ENCODE measurements around the gene ZNF26. TPM values are rescaled to one million over a fixed set of nuclear protein-coding genes. Genes with fewer than 3 reads are reported as not detected.
"Not testable (repeated sequence)": the region's sequence is repeated elsewhere in the genome, so short reads cannot be mapped to it uniquely, and the experiment has no call there.

ZNF26 gene
- total and polyA plus RNA-seq, 7 donors = 0.69 to 10.8 (median 7.9) TPM

DNA sequence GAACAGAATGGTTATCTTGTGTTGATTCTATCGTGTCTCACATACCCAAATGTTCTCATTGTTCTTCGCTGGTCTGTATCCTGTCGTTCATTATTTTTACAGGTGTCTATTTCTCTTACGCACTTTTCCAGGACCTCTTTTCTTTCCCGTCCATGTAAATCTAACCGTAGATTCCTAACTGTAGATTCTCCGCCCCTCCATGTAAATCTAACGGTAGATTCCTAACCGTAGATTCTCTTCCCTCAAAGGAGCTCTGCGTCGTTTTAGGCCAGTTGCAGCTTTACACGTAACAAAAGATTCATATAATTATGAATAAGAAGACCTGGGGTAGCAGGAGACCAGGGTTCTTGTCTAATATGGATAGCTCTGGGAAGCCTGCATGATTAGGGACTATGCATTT, 20.4 kb upstream of the ZNF26 start:
- 95 to 96% methylated on average over 12 of the region's 12 CpGs for WGBS, 2 donors
- Histone ChIP-seq H3K27ac (no peak overlapping the region), H3K36me3 (peaks cover 0 to 13% (median 0%) of the 10 kb centered on the region in 4 donors), H3K9me3 (peaks cover 0 to 20% (median 2%) of the 10 kb centered on the region in 4 donors), H3K4me3 (no peak overlapping the region), H3K4me1 (no peaks in the 10 kb centered on the region), H3K27me3 (no peaks in the 10 kb centered on the region)
- intact Hi-C loops (cut with DNase I) = no loop called here
- TF ChIP-seq, protein P1, sequence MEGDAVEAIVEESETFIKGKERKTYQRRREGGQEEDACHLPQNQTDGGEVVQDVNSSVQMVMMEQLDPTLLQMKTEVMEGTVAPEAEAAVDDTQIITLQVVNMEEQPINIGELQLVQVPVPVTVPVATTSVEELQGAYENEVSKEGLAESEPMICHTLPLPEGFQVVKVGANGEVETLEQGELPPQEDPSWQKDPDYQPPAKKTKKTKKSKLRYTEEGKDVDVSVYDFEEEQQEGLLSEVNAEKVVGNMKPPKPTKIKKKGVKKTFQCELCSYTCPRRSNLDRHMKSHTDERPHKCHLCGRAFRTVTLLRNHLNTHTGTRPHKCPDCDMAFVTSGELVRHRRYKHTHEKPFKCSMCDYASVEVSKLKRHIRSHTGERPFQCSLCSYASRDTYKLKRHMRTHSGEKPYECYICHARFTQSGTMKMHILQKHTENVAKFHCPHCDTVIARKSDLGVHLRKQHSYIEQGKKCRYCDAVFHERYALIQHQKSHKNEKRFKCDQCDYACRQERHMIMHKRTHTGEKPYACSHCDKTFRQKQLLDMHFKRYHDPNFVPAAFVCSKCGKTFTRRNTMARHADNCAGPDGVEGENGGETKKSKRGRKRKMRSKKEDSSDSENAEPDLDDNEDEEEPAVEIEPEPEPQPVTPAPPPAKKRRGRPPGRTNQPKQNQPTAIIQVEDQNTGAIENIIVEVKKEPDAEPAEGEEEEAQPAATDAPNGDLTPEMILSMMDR (IDR thresholded peaks at IDR 0.05) = no peak
- no peak for TF ChIP-seq POLR2A (IDR thresholded peaks at IDR 0.05)
- no peak for TF ChIP-seq EP300 (IDR thresholded peaks at IDR 0.05)
- TF ChIP-seq POLR2AphosphoS5 (IDR thresholded peaks at IDR 0.05) = no peak
- DNase-seq = no peak

DNA sequence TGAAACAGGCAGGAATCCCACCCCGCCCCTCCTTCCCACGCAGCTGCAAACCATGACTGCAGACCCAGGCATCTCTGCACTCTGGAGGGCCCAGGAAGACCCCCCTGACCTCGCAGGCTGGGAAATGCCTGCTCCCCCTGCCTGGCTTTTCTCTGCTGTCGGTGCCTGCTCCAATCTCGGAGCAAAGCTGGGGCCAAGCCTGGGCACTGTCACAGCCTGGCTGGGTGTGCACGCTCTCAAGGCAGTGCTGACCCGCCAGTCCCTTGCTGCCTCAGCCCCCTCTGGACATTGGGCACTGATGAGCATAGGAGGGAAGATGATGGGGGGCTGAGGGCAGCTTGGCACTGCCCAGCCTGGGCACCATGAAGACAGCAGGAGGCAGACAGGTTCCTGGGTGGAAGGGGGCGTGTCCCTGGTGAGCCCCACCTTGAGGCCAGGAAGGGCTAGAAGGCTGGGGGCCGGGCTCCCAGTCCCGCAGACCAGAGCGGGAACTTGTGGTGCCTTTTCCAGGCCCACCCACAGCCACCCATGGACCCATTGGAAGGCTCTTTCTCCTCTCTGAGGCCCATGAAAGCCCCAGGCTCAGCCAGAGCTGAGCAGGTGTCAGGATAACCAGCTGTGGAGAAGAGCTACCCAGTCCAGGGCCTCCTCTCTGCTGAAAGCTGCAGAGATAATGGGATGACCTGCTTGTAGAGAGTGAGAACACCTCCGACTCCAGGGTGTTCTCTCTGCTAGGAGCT, 19.3 kb upstream of the ZNF26 start:
- no peak for DNase-seq
- H3K9me3 ChIP-seq = peaks cover 0 to 20% (median 2%) of the 10 kb centered on the region in 4 donors
- H3K4me3 ChIP-seq = no peak overlapping the region
- intact Hi-C loops (cut with DNase I) = no loop called here
- no peak for TF ChIP-seq POLR2A (IDR thresholded peaks at IDR 0.05)
- no peak for TF ChIP-seq EP300 (IDR thresholded peaks at IDR 0.05)
- no peaks in the 10 kb centered on the region for H3K4me1 ChIP-seq
- H3K36me3 ChIP-seq = peaks cover 0 to 9% (median 0%) of the 10 kb centered on the region in 4 donors
- H3K27me3 ChIP-seq = no peaks in the 10 kb centered on the region
- 94 to 95% methylated on average over 12 of the region's 12 CpGs for WGBS, 2 donors
- no peak overlapping the region for H3K27ac ChIP-seq

DNA sequence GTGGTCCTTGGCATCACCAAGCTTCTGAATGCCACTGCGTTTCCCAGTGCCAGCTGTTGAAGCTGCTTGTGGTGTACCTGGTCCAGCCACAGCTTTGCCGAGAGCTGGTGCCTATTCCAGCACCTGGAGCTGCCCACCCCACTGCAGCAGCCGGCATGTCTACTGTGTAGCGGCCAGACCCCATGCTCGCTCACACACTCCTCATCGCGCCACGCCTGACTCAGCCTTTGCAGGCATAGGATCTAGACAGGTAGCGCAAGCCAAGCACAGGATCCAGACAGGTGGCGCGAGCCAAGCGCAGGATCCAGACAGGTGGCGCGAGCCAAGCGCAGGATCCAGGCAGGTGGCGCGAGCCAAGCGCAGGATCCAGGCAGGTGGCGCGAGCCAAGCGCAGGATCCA, 18.4 kb upstream of the ZNF26 start:
- no peaks in the 10 kb centered on the region for H3K36me3 ChIP-seq
- no peak for DNase-seq
- H3K27ac ChIP-seq = no peak overlapping the region
- 94 to 95% methylated on average over 21 of the region's 21 CpGs for WGBS, 2 donors
- no peaks in the 10 kb centered on the region for H3K27me3 ChIP-seq
- H3K4me3 ChIP-seq = no peak overlapping the region
- intact Hi-C loops (cut with DNase I) = no loop called here
- no peaks in the 10 kb centered on the region for H3K4me1 ChIP-seq
- TF ChIP-seq, protein P1 (IDR thresholded peaks at IDR 0.05) = no peak
- no peak for TF ChIP-seq EP300 (IDR thresholded peaks at IDR 0.05)
- no peak for TF ChIP-seq POLR2A (IDR thresholded peaks at IDR 0.05)
- no peak for TF ChIP-seq POLR2AphosphoS5 (IDR thresholded peaks at IDR 0.05)
- H3K9me3 ChIP-seq = peaks cover 0 to 20% (median 2%) of the 10 kb centered on the region in 4 donors

DNA sequence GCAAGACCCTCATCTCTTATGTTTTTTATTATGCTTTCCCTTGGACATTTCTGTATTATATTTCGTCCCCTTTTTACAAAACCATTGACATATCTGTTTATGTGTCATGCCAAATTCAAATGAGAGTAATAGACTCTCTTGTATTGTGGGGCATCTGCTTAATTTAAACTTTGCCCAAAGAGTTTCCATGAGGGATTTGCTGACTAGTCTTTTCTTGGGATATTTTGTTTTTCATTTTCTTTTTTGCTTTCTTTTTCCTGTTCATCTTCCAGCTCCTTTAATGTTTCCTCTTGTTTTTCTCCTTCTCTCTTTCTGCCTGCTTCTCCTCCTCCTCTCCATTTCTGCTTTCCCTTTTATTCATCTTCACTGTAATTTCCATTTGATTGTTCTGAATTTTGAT, 13.8 kb upstream of the ZNF26 start:
- 76 to 84% methylated on average over 1 of the region's 1 CpG for WGBS, 2 donors
- no peaks in the 10 kb centered on the region for H3K4me1 ChIP-seq

GRCh38 chr12:132976870-132977269, 9.3 kb upstream of the ZNF26 start:
- DNase-seq; H3K9me3 ChIP-seq; H3K27ac ChIP-seq; H3K27me3 ChIP-seq; intact Hi-C loops (cut with DNase I); H3K4me1 ChIP-seq; H3K4me3 ChIP-seq; H3K36me3 ChIP-seq: not testable (repeated sequence)
- 44 to 62% methylated on average over 13 of the region's 13 CpGs for WGBS, 2 donors
- TF ChIP-seq, protein P1 (IDR thresholded peaks at IDR 0.05) = peak in 2 of 4 experiments; percentile 14 to 37

More for the DNA sequence above, 13.8 kb upstream of the ZNF26 start:
- intact Hi-C loops (cut with DNase I) = no loop called here
- Histone ChIP-seq H3K27ac (no peak overlapping the region), H3K27me3 (no peaks in the 10 kb centered on the region), H3K9me3 (peaks cover 0 to 13% (median 2%) of the 10 kb centered on the region in 4 donors), H3K36me3 (no peaks in the 10 kb centered on the region), H3K4me3 (no peak overlapping the region)
- DNase-seq = no peak
- no peak for TF ChIP-seq EP300 (IDR thresholded peaks at IDR 0.05)
- TF ChIP-seq POLR2A (IDR thresholded peaks at IDR 0.05) = no peak
- TF ChIP-seq POLR2AphosphoS5 (IDR thresholded peaks at IDR 0.05) = no peak
- TF ChIP-seq, protein P1 (IDR thresholded peaks at IDR 0.05) = no peak

All from sigmoid colon (tissue), 7 donors.